HG02973 (cell line): ENCODE results near the gene SLC25A34.

Source experiments
- ATAC-seq: cut with Tn5 transposase; IDR thresholded peaks from one replicate; pipeline ENCODE4 v1.9.1; 2021; ENCODE audit warnings: moderate library complexity; ENCODE audit not compliant: unreplicated experiment

The SLC25A34 gene

GRCh38 chr1:15731735-15732685 is 4.0 kb upstream of the SLC25A34 start:
- no peak for ATAC-seq

- ATAC-seq, result no peak
These were observed 3.4 kb upstream of the SLC25A34 start for GRCh38 chr1:15732686-15733081.

GRCh38 chr1:15733218-15733725 is 2.8 kb upstream of the SLC25A34 start:
- ATAC-seq, result no peak

- ATAC-seq, result no peak
These were observed 2.3 kb upstream of the SLC25A34 start for GRCh38 chr1:15733726-15734226.

- ATAC-seq, result no peak
These were observed 1.8 kb upstream of the SLC25A34 start for GRCh38 chr1:15734296-15734695.

GRCh38 chr1:15734901-15735300 is 1.2 kb upstream of the SLC25A34 start:
- no peak for ATAC-seq

- no peak for ATAC-seq
These were observed 587 bp upstream of the SLC25A34 start for GRCh38 chr1:15735304-15736037.

- no peak for ATAC-seq
These were observed 819 bp downstream of the SLC25A34 start for GRCh38 chr1:15736892-15737261.

GRCh38 chr1:15737324-15738319 is 1.6 kb downstream of the SLC25A34 start:
- ATAC-seq, result no peak

- no peak for ATAC-seq
These were observed 2.5 kb downstream of the SLC25A34 start for GRCh38 chr1:15738416-15739113.

- no peak for ATAC-seq
These were observed 3.2 kb downstream of the SLC25A34 start for GRCh38 chr1:15739259-15739658.

GRCh38 chr1:15739745-15740144 is 3.7 kb downstream of the SLC25A34 start:
- no peak for ATAC-seq

GRCh38 chr1:15740924-15741850 is 5.1 kb downstream of the SLC25A34 start:
- ATAC-seq, result no peak

GRCh38 chr1:15742339-15742801 is 6.3 kb downstream of the SLC25A34 start, which contains the start of gene TMEM82:
Gene TMEM82 (plus strand): TSS chr1:15742499. CDS start chr1:15742560, 61 bp downstream.
- no peak for ATAC-seq

GRCh38 chr1:15744122-15744679 is 8.1 kb downstream of the SLC25A34 start:
- ATAC-seq, result no peak

GRCh38 chr1:15747378-15747777 is 11.3 kb downstream of the SLC25A34 start:
- no peak for ATAC-seq

- no peak for ATAC-seq
These were observed 12.2 kb downstream of the SLC25A34 start for GRCh38 chr1:15748264-15748663.
